GM19099 (cell line): Measurements from ENCODE around the gene CFL1.

Source experiments
- POLR2A ChIP-seq: IDR thresholded peaks from 3 replicates; pipeline ENCODE4 v1.6.1; 2011; ENCODE audit warnings: low read depth; ENCODE audit not compliant: insufficient read length; ENCODE audit errors: extremely low read depth

The CFL1 gene

GRCh38 chr11:65867284-65868071 is 9.5 kb upstream of the CFL1 start:
- no peak for TF ChIP-seq POLR2A

GRCh38 chr11:65866509-65867283 is 8.7 kb upstream of the CFL1 start:
- no peak for TF ChIP-seq POLR2A

DNA sequence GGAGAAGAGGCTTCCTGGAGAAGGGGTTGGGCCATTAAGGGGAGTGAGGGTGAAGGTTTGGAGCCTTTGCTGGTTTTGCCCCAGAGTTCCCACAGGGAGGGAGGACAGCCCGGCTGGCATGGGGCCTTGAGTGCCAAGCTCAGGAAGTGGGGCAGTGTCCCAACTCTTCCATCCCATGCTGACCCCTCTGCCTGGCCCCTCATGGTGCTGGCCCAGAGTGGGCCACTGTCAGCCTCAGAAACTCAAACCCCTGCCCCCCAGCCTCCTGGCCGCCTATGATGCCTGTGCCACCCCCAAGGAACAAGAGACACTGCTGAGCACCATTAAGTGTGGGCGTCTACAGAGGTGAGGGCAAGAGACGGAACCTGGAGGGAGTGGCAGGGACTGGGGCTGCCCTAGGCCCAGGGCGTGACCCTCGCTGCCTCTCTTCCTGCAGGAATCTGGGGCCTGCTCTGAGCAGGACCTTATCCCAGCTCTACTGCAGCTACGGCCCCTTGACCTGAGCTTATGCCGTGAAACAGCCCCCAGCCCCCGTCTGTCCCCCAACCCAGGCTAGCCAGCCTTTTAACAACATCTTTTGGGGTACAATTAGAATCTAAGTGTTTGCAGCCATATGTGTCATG is 7.7 kb upstream of the CFL1 start:
- no peak for TF ChIP-seq POLR2A

DNA sequence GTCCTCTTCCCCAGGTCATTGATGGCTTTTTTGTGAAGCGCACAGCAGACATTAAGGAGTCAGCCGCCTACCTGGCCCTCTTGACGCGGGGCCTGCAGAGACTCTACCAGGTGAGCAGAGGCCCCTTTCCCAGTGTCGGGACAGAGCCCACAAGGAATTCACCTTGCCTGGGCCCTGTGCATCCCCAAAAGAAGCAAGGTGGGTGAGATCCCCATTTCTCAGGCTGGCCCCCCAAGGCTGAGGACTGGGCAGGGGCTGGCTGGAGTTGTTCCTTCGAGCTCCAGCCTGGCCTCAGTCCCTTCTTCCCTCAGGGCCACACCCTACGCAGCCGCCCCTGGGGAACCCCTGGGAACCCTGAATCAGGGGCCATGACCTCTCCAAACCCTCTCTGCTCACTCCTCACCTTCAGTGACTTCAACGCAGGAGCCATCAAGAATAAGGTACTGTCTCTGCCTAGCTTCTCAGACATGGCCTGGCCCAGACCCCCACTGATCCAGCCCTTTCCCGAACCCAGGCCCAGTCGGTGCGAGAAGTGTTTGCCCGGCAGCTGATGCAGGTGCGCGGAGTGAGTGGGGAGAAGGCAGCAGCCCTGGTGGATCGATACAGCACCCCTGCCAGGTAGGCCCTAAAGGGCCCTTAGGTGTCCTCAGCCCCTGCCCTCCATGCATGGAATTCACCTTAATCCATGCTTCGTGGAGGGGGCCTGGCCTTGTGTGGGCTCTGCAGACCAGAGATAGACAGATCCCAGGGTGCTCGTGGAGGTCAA is 6.9 kb upstream of the CFL1 start:
- TF ChIP-seq POLR2A: no peak

DNA sequence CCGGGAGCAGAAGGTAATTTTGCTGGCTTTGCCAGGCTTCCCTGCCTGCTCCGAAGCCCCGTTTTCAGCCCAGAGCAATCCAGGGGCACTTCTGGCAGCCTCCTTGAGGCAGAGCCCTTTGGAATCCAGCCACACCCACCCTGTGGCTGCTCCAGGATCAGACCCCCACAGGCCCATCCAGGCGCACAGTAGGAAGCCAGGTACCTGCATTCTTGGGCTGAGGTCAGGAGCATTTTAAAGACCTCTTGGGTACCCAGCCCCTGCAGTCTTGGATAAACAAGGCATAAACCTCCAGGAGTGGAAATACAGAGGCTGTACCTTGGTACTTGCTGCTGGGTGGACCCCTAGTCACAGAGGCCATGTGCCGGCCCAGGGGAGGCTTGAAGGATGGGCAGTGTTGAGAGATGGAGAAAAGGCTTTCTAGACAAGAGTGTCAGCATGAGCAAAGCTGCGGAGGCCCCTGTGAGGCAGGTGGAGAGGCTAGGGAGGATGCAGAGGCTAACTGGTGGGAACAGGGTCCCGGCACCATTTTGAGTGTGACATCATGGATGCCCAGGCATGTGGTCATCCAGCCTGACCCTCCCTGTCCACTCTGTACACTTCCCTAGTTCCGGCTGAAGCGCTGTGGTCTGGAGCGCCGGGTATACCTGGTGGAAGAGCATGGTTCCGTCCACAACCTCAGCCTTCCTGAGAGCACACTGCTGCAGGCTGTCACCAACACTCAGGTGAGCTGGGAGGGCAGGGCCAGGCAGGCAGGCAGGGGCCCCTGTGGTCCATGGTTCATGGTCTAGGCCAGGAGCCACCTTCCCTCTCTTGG is 6.1 kb upstream of the CFL1 start:
- no peak for TF ChIP-seq POLR2A

GRCh38 chr11:65862941-65863888 is 5.2 kb upstream of the CFL1 start:
- no peak for TF ChIP-seq POLR2A

- TF ChIP-seq POLR2A: no peak
Observed at GRCh38 chr11:65862191-65862735, 4.3 kb upstream of the CFL1 start.

DNA sequence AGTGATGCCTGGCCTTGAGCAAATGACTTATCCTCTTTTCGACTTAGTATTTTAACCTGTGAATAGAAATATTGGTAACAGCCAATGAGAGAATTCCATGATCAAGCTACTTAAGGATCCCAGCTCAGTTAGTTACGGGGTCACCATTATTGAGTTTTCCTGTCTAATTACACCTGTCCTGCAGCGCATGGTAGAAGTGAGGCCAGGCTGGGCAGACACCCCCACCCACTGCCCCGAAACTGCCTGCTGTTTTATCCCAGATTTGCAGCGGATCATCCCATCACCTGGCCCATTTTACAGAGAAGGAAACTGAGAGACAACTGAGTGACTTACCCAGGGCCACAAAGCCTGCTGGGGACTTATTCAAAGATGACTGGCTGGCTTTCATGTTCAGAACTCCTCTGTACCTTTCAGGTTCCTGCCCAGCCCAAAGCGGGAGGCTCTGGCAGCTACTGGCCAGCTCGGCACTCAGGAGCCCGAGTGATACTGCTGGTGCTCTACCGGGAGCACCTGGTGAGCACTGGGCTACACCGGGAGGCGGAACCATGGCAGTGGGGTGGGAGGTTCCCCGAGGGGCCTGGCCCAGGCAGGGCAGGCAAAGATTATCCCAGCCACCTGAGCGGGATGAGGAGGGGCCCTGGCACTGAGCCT is 3.7 kb upstream of the CFL1 start:
- TF ChIP-seq POLR2A: no peak

DNA sequence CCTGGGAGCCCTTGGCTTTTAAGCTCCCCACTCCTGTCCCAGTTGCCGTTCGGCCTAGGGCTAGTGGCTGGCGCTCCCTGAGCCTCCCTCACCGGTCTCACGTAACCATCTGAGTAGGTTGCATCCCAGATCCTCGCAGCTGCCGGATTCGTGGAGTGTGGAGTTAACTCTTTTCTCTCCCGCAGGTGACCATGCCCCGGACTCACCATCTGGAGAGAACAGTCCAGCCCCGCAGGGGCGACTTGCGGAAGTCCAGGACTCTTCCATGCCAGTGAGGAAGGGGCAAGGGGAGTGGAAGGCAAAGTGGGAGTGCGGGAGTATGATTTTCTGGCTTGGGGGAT is 3.2 kb upstream of the CFL1 start:
- no peak for TF ChIP-seq POLR2A

- TF ChIP-seq POLR2A: peak; percentile 83
Observed at GRCh38 chr11:65860278-65861164, 2.5 kb upstream of the CFL1 start, which contains the start of gene MUS81. Gene MUS81, plus strand, starts transcription at chr11:65860433. Its CDS starts 321 bp downstream, at chr11:65860754.

DNA sequence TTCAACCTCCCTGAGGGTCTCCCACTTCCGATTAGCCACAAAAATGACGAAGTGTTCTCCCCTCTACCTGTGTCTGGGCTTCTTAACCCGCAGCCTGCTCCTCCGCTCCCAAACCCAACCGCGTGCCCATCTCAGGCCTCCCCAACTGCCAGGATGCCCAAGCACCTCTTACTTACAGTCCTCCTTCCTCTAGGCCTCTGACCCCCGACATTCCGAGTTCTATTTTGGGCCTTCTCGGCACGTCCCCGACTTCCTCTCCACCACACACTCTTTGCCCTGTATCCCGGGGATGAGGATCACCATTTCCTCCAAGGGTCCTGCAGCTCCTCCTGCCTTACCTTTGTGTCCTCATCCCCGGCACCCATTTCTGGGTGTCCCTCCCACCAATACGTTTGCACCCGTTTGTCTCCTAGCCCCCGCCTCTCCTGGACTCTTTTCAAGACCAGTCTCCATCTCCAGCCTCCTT is 1.9 kb upstream of the CFL1 start:
- no peak for TF ChIP-seq POLR2A
